ENCODE data around the gene RGL3.
A peak's percentile ranks its signal among the peaks of the same experiment; 100 is the strongest.

The RGL3 gene

GRCh38 chr19:11446652-11447301, 27.7 kb upstream of the RGL3 start:
- Histone ChIP-seq H3K27ac (replicated peaks) (no peak overlapping the region), H3K4me3 (replicated peaks; ENCODE audit: insufficient read depth, low read length) (no peak overlapping the region), H3K27me3 (ENCODE audit: insufficient read depth, poor library complexity, severe bottlenecking) (no peaks in the 10 kb centered on the region)
- TF ChIP-seq SPI1 (IDR thresholded peaks at IDR 0.05; ENCODE audit: borderline replicate concordance, low read depth) (no peak), GABPA (IDR thresholded peaks at IDR 0.05; ENCODE audit: low read depth) (no peak), CTCF (IDR thresholded peaks at IDR 0.05; ENCODE audit: insufficient read depth, low read length) (peak; percentile 27), REST (IDR thresholded peaks at IDR 0.05; ENCODE audit: insufficient replicate concordance, low read depth) (no peak), POLR2AphosphoS5 (IDR thresholded peaks at IDR 0.05; ENCODE audit: low read depth) (no peak)
- DNase-seq (ENCODE audit: low read depth in 1 of 2, low spot score in 1 of 2): peak in 1 of 2 experiments; percentile 41

GRCh38 chr19:11446271-11446651, 27.1 kb upstream of the RGL3 start:
- no peak overlapping the region for H3K4me3 ChIP-seq (replicated peaks; ENCODE audit: insufficient read depth, low read length)
- no peak for DNase-seq (ENCODE audit: low read depth in 1 of 2, low spot score in 1 of 2)
- H3K27ac ChIP-seq (replicated peaks): no peak overlapping the region
- H3K27me3 ChIP-seq (ENCODE audit: insufficient read depth, poor library complexity, severe bottlenecking): no peaks in the 10 kb centered on the region
- TF ChIP-seq SPI1 (IDR thresholded peaks at IDR 0.05; ENCODE audit: borderline replicate concordance, low read depth) (no peak), CTCF (IDR thresholded peaks at IDR 0.05; ENCODE audit: insufficient read depth, low read length) (no peak), GABPA (IDR thresholded peaks at IDR 0.05; ENCODE audit: low read depth) (no peak), POLR2AphosphoS5 (IDR thresholded peaks at IDR 0.05; ENCODE audit: low read depth) (no peak), REST (IDR thresholded peaks at IDR 0.05; ENCODE audit: insufficient replicate concordance, low read depth) (no peak)

- no peaks in the 10 kb centered on the region for H3K27me3 ChIP-seq (ENCODE audit: insufficient read depth, poor library complexity, severe bottlenecking)
- no peak for TF ChIP-seq REST (IDR thresholded peaks at IDR 0.05; ENCODE audit: insufficient replicate concordance, low read depth)
- TF ChIP-seq GABPA (IDR thresholded peaks at IDR 0.05; ENCODE audit: low read depth): no peak
- no peak for TF ChIP-seq SPI1 (IDR thresholded peaks at IDR 0.05; ENCODE audit: borderline replicate concordance, low read depth)
- no peak for TF ChIP-seq CTCF (IDR thresholded peaks at IDR 0.05; ENCODE audit: insufficient read depth, low read length)
- TF ChIP-seq POLR2AphosphoS5 (IDR thresholded peaks at IDR 0.05; ENCODE audit: low read depth): no peak
- H3K27ac ChIP-seq (replicated peaks): no peak overlapping the region
- DNase-seq (ENCODE audit: low read depth in 1 of 2, low spot score in 1 of 2): no peak
- no peak overlapping the region for H3K4me3 ChIP-seq (replicated peaks; ENCODE audit: insufficient read depth, low read length)
Measured at GRCh38 chr19:11445141-11445540, 26.0 kb upstream of the RGL3 start.
